Keratinocyte (primary cell): ENCODE results near the gene NOD2. TPM values are rescaled to one million over a fixed set of nuclear protein-coding genes. Genes with fewer than 3 reads are reported as not detected.

Experiments
- DNase-seq: peaks from one replicate; pipeline ENCODE4 v3.0.0-alpha.2; 2011; ENCODE audit warnings: low read depth, missing footprints, low spot score
- FAIRE-seq: peaks from 2 replicates; lab custom pipeline; 2011; peaks lifted over from hg19 to GRCh38; lab: Jason Lieb, UNC
- H2AFZ ChIP-seq: 2 replicates; pipeline ENCODE4 v1.6.0; 2012; ENCODE audit warnings: low read length, control low read depth, inconsistent platforms; ENCODE audit not compliant: control insufficient read depth
- H3K27ac ChIP-seq: 2 replicates; pipeline ENCODE4 v1.5.1; 2011; ENCODE audit warnings: low read length; ENCODE audit not compliant: control insufficient read depth, insufficient read depth
- H3K27me3 ChIP-seq: 3 replicates; pipeline ENCODE4 v1.6.0; 2011; ENCODE audit warnings: low read length; ENCODE audit not compliant: control insufficient read depth, insufficient read depth; ENCODE audit errors: extremely low read depth
- H3K36me3 ChIP-seq, 2 experiments: 2 replicates in 1 of 2; 3 replicates in 1 of 2; pipeline ENCODE4 v1.5.1; 2011; ENCODE audit warnings: low read length in 2 of 2, mild to moderate bottlenecking in 1 of 2; ENCODE audit not compliant: control insufficient read depth in 2 of 2, insufficient read depth in 2 of 2; ENCODE audit errors: extremely low read depth in 1 of 2
- H3K4me1 ChIP-seq: 3 replicates; pipeline ENCODE4 v1.5.1; 2011; ENCODE audit warnings: low read length; ENCODE audit not compliant: control insufficient read depth, insufficient read depth; ENCODE audit errors: extremely low read depth
- H3K4me2 ChIP-seq: 3 replicates; pipeline ENCODE4 v1.6.0; 2011; ENCODE audit warnings: low read depth, low read length; ENCODE audit not compliant: control insufficient read depth, insufficient read depth; ENCODE audit errors: extremely low read depth
- H3K4me3 ChIP-seq, 3 experiments: fragments of 200-600 bp in 1 of 3; sonication (generic) in 1 of 3; 2 replicates in 2 of 3; 3 replicates in 1 of 3; pipeline ENCODE4 v1.5.1; 2011 to 2016; ENCODE audit warnings: low read length in 3 of 3, mild to moderate bottlenecking in 3 of 3, control low read depth in 2 of 3, inconsistent platforms in 1 of 3, low read depth in 1 of 3, mixed read lengths in 1 of 3, mixed run types in 1 of 3, moderate library complexity in 1 of 3; ENCODE audit not compliant: control insufficient read depth in 2 of 3, insufficient read depth in 2 of 3; ENCODE audit errors: extremely low read depth in 1 of 3
- H3K79me2 ChIP-seq: 2 replicates; pipeline ENCODE4 v1.6.0; 2012; ENCODE audit warnings: low read length; ENCODE audit not compliant: control insufficient read depth, insufficient read depth
- H3K9ac ChIP-seq: 3 replicates; pipeline ENCODE4 v1.6.0; 2011; ENCODE audit warnings: low read length; ENCODE audit not compliant: control insufficient read depth, insufficient read depth; ENCODE audit errors: extremely low read depth
- H3K9me1 ChIP-seq: 3 replicates; pipeline ENCODE4 v1.6.0; 2011; ENCODE audit warnings: low read length; ENCODE audit not compliant: control insufficient read depth, insufficient read depth; ENCODE audit errors: extremely low read depth
- H3K9me3 ChIP-seq: 2 replicates; pipeline ENCODE4 v1.5.1; 2012; ENCODE audit warnings: low read depth, low read length; ENCODE audit not compliant: control insufficient read depth
- H4K20me1 ChIP-seq: 3 replicates; pipeline ENCODE4 v1.6.0; 2011; ENCODE audit warnings: low read length; ENCODE audit not compliant: control insufficient read depth, insufficient read depth; ENCODE audit errors: extremely low read depth
- CTCF ChIP-seq, 3 experiments: IDR thresholded peaks in 1 of 3; conservative IDR thresholded peaks in 1 of 3; optimal IDR thresholded peaks in 1 of 3; 2 replicates in 2 of 3; 3 replicates in 1 of 3; pipeline versions ENCODE3 to v1.5.1; 2011; ENCODE audit warnings: low read length in 3 of 3, mild to moderate bottlenecking in 3 of 3, moderate library complexity in 2 of 3, control low read depth in 1 of 3, inconsistent platforms in 1 of 3; ENCODE audit not compliant: insufficient read depth in 2 of 3; ENCODE audit errors: extremely low read depth in 1 of 3
- EZH2 ChIP-seq: IDR thresholded peaks from one replicate; pipeline ENCODE4 v1.6.1; 2012; ENCODE audit warnings: inconsistent platforms, mild to moderate bottlenecking, low read length, moderate library complexity
- dilution Hi-C: fragments of 300-500 bp; cut with MboI; formaldehyde crosslinking; loops from one replicate; pipeline ENCODE4 v1.7.0; 2020; ENCODE audit warnings: low sequenced_read_pairs; ENCODE audit not compliant: extremely low pct_ligation_motif_present
- polyA plus RNA-seq, 5 experiments: library from polyadenylated mRNA; depleted of rRNA in 3 of 5; stranded (reverse) in 3 of 5; stranded (forward) in 1 of 5; unstranded in 1 of 5; fragments of >200 nt; gene quantifications; 1 replicate in 1 of 5; 2 replicates in 3 of 5; 3 replicates in 1 of 5; pipeline versions ENCODE4 v1.2.1 to v1.2.3, GENCODE V29; 2011 to 2012; ENCODE audit warnings: missing spikeins in 2 of 5, low read depth in 1 of 5, low replicate concordance in 1 of 5

Gene NOD2
- polyA plus RNA-seq, 1 donor (not counting 4 experiments of a cell fraction or from before 2014, with no cell fraction given), result 0.80 TPM

GRCh38 chr16:50696575-50697420, 3.4 kb downstream of the NOD2 start:
- no peak for TF ChIP-seq EZH2
- Histone ChIP-seq H3K4me2 (peak overlapping the region; percentile 11), H3K79me2 (no peaks in the 10 kb centered on the region), H3K27me3 (no peaks in the 10 kb centered on the region), H2AFZ (peak overlapping the region; percentile 74), H3K9me1 (no peaks in the 10 kb centered on the region), H3K4me3 (no peak overlapping the region), H3K4me1 (peaks cover 37% of the 10 kb centered on the region), H3K27ac (peak overlapping the region; percentile 81), H3K9ac (peak overlapping the region; percentile 68), H3K36me3 (no peaks in the 10 kb centered on the region), H3K9me3 (no peaks in the 10 kb centered on the region), H4K20me1 (no peaks in the 10 kb centered on the region)
- dilution Hi-C loops, result no loop called here
- DNase-seq (peak; percentile 87), FAIRE-seq (peak; percentile 95)

GRCh38 chr16:50697421-50697715, 4.0 kb downstream of the NOD2 start:
- peak overlapping the region in 1 of 3 experiments; percentile 41 for H3K4me3 ChIP-seq
- no peak for FAIRE-seq
- no peaks in the 10 kb centered on the region for H3K9me3 ChIP-seq
- no peaks in the 10 kb centered on the region for H3K27me3 ChIP-seq
- H3K9me1 ChIP-seq, result no peaks in the 10 kb centered on the region
- H3K4me2 ChIP-seq, result peak overlapping the region; percentile 81
- no peaks in the 10 kb centered on the region for H3K36me3 ChIP-seq
- dilution Hi-C loops, result no loop called here
- no peak for TF ChIP-seq CTCF (optimal IDR thresholded peaks at IDR 0.05 in 1 of 3, IDR thresholded peaks at IDR 0.05 in 1 of 3, conservative IDR thresholded peaks at IDR 0.05 in 1 of 3; ENCODE audit: extremely low read depth in 1 of 3, insufficient read depth in 2 of 3, low read length in 3 of 3)
- no peak for TF ChIP-seq EZH2
- H3K79me2 ChIP-seq, result no peaks in the 10 kb centered on the region
- no peaks in the 10 kb centered on the region for H4K20me1 ChIP-seq
- peak overlapping the region; percentile 81 for H3K27ac ChIP-seq
- peak overlapping the region; percentile 68 for H3K9ac ChIP-seq
- peaks cover 37% of the 10 kb centered on the region for H3K4me1 ChIP-seq
- no peak overlapping the region for H2AFZ ChIP-seq
- DNase-seq, result no peak
